Activated naive CD8-positive, alpha-beta T cell (primary cell): ENCODE results near the gene SHMT2.

Experiments used
- H3K27ac Mint-ChIP-seq: one replicate; pipeline ENCODE4 v1.8.0; 2021; ENCODE audit warnings: mixed read lengths
- H3K27me3 Mint-ChIP-seq: one replicate; pipeline ENCODE4 v1.8.0; 2021; ENCODE audit warnings: mixed read lengths
- H3K36me3 Mint-ChIP-seq: one replicate; pipeline ENCODE4 v1.8.0; 2021; ENCODE audit warnings: mixed read lengths
- H3K4me1 Mint-ChIP-seq: one replicate; pipeline ENCODE4 v1.8.0; 2021; ENCODE audit warnings: low read depth, mixed read lengths
- H3K4me3 Mint-ChIP-seq: one replicate; pipeline ENCODE4 v1.8.0; 2021; ENCODE audit warnings: mild to moderate bottlenecking, mixed read lengths
- H3K9me3 Mint-ChIP-seq: one replicate; pipeline ENCODE4 v1.8.0; 2021; ENCODE audit warnings: low read depth, mixed read lengths

The SHMT2 gene

GRCh38 chr12:57235728-57236131 is 6.2 kb downstream of the SHMT2 start:
- no peak overlapping the region for H3K27ac Mint-ChIP-seq
- no peak overlapping the region for H3K4me3 Mint-ChIP-seq
- peaks cover 47% of the 10 kb centered on the region for H3K4me1 Mint-ChIP-seq
- peaks cover 10% of the 10 kb centered on the region for H3K36me3 Mint-ChIP-seq
- H3K27me3 Mint-ChIP-seq: peaks cover 14% of the 10 kb centered on the region
- H3K9me3 Mint-ChIP-seq: no peaks in the 10 kb centered on the region

DNA sequence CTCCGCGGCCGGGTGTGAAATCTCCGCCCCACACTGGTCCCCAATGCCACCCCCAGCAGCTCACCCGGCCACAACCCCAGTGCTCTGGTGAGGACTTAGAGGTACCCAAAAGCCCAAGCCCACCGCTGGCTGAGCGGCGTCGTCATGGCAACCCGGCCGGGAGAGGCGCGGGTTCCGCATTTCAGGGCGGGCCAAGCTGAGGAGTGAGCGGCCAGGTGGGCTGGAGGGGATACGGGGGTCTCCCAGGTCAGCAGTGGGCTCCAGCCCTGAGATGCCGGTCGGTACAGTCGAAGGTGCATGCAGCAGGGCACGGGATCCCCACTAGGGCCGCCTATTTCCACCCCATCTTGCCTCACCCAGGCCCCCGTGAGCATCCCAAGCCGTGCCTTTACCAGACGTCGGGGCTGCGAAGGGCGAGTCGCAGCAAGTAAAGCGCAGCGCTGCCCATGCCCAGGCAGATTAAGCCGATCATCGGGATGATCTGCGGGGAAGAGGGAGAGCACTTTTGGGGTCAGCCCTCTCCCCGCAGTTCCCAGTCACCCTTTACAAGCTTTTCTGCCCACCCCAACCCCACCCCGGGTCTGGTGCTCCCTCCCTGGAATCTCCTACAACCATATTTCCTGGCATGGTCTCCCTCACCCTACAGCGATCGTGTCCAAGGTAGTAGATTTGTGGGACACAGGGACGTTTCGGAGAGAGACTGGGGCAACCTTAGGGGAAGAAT is 6.9 kb downstream of the SHMT2 start:
- Mint-ChIP-seq H3K27ac (no peak overlapping the region), H3K4me1 (peaks cover 50% of the 10 kb centered on the region), H3K36me3 (peaks cover 9% of the 10 kb centered on the region), H3K27me3 (peaks cover 14% of the 10 kb centered on the region), H3K9me3 (no peaks in the 10 kb centered on the region), H3K4me3 (peak overlapping the region; percentile 85)

DNA sequence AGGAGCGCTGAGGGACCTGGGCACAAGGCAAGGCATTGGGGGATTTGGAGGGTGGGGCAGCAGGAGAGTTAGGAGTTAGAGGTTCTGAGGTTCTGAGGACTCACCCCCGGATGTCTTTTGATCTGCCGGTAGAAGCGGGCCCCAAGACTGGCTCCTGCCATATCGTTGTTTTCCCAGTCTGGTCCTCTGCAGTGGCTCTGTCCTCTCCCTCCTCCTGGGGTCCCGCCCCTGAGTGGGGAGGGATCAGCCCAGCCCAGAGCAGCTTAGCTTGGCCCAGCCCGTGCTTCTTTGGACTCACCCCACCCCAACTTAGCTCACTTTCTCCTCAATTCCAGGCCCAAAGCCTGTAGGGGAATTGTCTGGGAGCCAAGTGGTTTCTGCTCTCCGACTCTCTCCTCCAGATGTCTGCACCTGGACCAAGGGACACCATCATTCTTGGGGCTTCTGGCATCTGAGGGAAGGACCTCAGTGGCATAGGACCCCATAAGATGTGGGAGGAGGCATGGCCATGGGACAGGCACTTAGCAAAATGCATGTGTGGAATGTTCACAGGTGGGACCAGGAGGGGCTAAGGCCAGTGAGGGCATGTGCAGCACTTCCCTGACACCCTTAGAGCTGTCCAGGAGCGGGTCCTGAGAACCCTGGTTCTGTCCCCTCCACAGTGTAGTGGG is 7.5 kb downstream of the SHMT2 start:
- H3K27ac Mint-ChIP-seq: no peak overlapping the region
- H3K4me1 Mint-ChIP-seq: peaks cover 55% of the 10 kb centered on the region
- H3K9me3 Mint-ChIP-seq: no peaks in the 10 kb centered on the region
- H3K4me3 Mint-ChIP-seq: peak overlapping the region; percentile 85
- H3K27me3 Mint-ChIP-seq: peaks cover 16% of the 10 kb centered on the region
- H3K36me3 Mint-ChIP-seq: peaks cover 9% of the 10 kb centered on the region

- H3K27ac Mint-ChIP-seq: no peak overlapping the region
- H3K4me3 Mint-ChIP-seq: peak overlapping the region; percentile 85
- peaks cover 18% of the 10 kb centered on the region for H3K27me3 Mint-ChIP-seq
- H3K36me3 Mint-ChIP-seq: peaks cover 9% of the 10 kb centered on the region
- peaks cover 58% of the 10 kb centered on the region for H3K4me1 Mint-ChIP-seq
- no peaks in the 10 kb centered on the region for H3K9me3 Mint-ChIP-seq
These were observed 8.1 kb downstream of the SHMT2 start for GRCh38 chr12:57237596-57237931.

GRCh38 chr12:57237932-57238853 is 8.7 kb downstream of the SHMT2 start:
- Mint-ChIP-seq H3K36me3 (peaks cover 9% of the 10 kb centered on the region), H3K27me3 (peaks cover 19% of the 10 kb centered on the region), H3K27ac (peak overlapping the region; percentile 78), H3K9me3 (no peaks in the 10 kb centered on the region), H3K4me1 (peaks cover 59% of the 10 kb centered on the region), H3K4me3 (peak overlapping the region; percentile 91)

- H3K9me3 Mint-ChIP-seq: no peaks in the 10 kb centered on the region
- peaks cover 20% of the 10 kb centered on the region for H3K27me3 Mint-ChIP-seq
- peaks cover 7% of the 10 kb centered on the region for H3K36me3 Mint-ChIP-seq
- peaks cover 64% of the 10 kb centered on the region for H3K4me1 Mint-ChIP-seq
- peak overlapping the region; percentile 78 for H3K27ac Mint-ChIP-seq
- H3K4me3 Mint-ChIP-seq: peak overlapping the region; percentile 91
These were observed 9.5 kb downstream of the SHMT2 start for GRCh38 chr12:57238854-57239554.

DNA sequence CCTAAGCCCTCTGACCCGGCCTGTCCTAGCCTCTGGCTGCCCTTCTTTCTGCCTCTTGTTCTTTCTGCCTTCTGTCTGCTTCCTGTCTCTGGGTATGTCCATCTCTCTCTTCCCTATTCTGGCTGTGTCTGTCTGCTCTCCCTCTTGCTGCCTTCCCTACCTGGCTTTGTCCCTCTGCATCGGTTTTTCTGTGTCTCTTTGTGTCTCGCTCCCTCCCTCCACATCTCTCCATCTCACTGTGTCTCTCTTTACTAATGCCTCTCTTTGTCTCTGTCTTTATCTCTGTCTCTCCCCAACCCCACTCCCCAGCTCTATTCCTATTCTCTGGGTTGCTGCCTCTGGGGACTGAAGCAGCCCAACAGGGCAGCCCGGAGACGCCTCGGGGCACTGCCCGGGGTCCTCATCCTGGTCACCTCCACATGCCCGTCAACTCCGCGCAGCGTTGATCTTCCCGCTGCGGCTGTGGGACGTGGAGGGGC is 10.1 kb downstream of the SHMT2 start:
- Mint-ChIP-seq H3K9me3 (no peaks in the 10 kb centered on the region), H3K36me3 (peaks cover under 1% of the 10 kb centered on the region), H3K4me1 (peaks cover 62% of the 10 kb centered on the region), H3K27ac (peak overlapping the region; percentile 66), H3K27me3 (peaks cover 24% of the 10 kb centered on the region), H3K4me3 (peak overlapping the region; percentile 91)

- Mint-ChIP-seq H3K4me3 (peak overlapping the region; percentile 91), H3K36me3 (no peaks in the 10 kb centered on the region), H3K27ac (peak overlapping the region; percentile 89), H3K9me3 (no peaks in the 10 kb centered on the region), H3K27me3 (peaks cover 24% of the 10 kb centered on the region), H3K4me1 (peaks cover 64% of the 10 kb centered on the region)
These were observed 10.8 kb downstream of the SHMT2 start for GRCh38 chr12:57240066-57240921.

DNA sequence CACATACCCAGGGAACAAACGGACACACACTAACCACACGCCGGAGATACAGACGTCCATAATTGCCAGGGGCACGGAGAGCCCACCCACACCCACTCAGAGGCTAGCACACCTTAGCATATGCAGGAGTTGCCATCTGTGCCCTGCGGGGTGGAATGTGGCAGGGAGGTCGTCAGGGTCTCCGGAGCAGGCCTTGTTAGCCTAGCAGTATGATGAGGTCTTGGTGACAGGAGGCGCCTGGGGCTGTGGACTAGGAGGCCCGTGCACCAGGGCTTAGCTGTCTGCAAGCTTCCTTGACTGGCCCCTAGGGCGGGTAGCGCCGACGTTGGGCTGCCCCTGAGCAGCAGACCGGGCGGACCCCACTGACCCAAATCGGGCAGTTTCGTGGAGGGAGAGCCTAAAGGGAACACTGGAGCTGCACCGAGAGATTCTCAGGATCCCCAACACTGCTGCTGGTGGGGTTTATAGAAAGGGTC is 11.5 kb downstream of the SHMT2 start:
- peaks cover 63% of the 10 kb centered on the region for H3K4me1 Mint-ChIP-seq
- peak overlapping the region; percentile 91 for H3K4me3 Mint-ChIP-seq
- H3K36me3 Mint-ChIP-seq: no peaks in the 10 kb centered on the region
- no peak overlapping the region for H3K27ac Mint-ChIP-seq
- peaks cover 24% of the 10 kb centered on the region for H3K27me3 Mint-ChIP-seq
- no peaks in the 10 kb centered on the region for H3K9me3 Mint-ChIP-seq

GRCh38 chr12:57241402-57242310 is 12.1 kb downstream of the SHMT2 start:
- Mint-ChIP-seq H3K4me1 (peaks cover 61% of the 10 kb centered on the region), H3K27ac (no peak overlapping the region), H3K27me3 (peaks cover 24% of the 10 kb centered on the region), H3K36me3 (peaks cover 1% of the 10 kb centered on the region), H3K4me3 (peak overlapping the region; percentile 91), H3K9me3 (no peaks in the 10 kb centered on the region)

DNA sequence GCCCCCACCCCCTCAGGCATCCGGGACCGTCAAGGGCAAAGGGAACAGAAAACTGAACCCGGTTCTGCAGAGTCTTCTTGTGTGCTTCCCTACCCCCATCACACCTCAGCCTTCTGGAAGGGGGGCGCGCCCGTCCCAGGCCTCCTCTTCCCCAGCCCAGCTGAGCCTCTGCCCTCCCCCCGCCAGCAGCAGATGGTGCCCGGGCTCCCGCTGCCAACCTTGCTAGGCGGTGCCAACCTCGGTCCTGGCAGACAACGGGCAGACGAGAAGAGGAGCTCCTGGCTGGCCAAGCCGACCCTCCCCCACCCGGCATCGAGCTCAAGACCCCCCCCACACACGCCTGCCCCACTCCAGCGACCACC is 12.8 kb downstream of the SHMT2 start:
- no peak overlapping the region for H3K27ac Mint-ChIP-seq
- H3K4me1 Mint-ChIP-seq: peaks cover 54% of the 10 kb centered on the region
- peaks cover 22% of the 10 kb centered on the region for H3K27me3 Mint-ChIP-seq

GRCh38 chr12:57242691-57243454 is 13.4 kb downstream of the SHMT2 start:
- Mint-ChIP-seq H3K9me3 (no peaks in the 10 kb centered on the region), H3K4me3 (peak overlapping the region; percentile 75), H3K27ac (no peak overlapping the region), H3K36me3 (peaks cover 2% of the 10 kb centered on the region), H3K27me3 (peaks cover 17% of the 10 kb centered on the region), H3K4me1 (peaks cover 50% of the 10 kb centered on the region)

More for the DNA sequence above, 12.8 kb downstream of the SHMT2 start:
- Mint-ChIP-seq H3K36me3 (peaks cover 2% of the 10 kb centered on the region), H3K9me3 (no peaks in the 10 kb centered on the region), H3K4me3 (peak overlapping the region; percentile 91)
